HG03432 (cell line): ENCODE results near the gene RILPL1.
"Not testable (repeated sequence)": the region's sequence is repeated elsewhere in the genome, so short reads cannot be mapped to it uniquely, and the experiment has no call there.

Experiments
- ATAC-seq: cut with Tn5 transposase; IDR thresholded peaks from one replicate; pipeline ENCODE4 v1.9.1; 2021; ENCODE audit warnings: mild to moderate bottlenecking, moderate library complexity; ENCODE audit not compliant: unreplicated experiment

The RILPL1 gene

DNA sequence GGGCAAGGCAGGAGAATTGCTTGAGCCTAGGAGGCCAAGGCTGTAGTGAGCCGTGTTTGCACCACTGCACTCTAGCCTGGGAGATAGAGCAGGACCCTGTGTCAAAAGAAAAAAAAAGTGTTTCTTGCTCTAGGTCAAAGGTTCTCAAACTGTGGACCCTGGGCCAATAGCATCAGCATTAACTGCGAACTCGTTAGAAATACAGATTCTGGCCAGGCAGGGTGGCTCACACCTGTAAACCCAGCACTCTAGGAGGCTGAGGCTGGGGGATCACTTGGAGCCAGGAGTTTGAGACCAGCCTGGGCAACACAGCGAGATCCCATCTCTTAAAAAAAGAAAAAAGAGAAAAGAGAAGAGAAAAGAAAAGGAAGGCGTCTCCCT is 97.9 kb downstream of the RILPL1 start:
- ATAC-seq = no peak

DNA sequence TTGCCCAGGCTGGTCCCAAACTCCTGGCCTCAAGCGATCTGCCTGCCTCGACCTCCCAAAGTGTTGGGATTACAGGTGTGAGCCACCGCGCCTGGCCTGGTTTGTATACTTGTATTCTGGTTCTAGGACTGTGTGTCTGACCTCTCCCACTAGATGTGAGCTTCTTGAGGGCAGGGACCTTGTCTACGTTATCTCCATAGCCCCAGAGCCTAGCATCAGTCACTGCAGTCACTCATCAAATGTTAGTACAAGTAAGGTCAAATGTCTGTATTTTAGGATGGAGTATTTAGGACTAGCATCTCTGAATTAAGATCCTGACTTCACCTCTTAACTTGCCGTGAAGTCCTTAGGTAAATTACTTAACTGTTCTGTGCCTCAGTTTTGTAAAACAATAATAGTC is 99.9 kb downstream of the RILPL1 start:
- ATAC-seq = no peak

DNA sequence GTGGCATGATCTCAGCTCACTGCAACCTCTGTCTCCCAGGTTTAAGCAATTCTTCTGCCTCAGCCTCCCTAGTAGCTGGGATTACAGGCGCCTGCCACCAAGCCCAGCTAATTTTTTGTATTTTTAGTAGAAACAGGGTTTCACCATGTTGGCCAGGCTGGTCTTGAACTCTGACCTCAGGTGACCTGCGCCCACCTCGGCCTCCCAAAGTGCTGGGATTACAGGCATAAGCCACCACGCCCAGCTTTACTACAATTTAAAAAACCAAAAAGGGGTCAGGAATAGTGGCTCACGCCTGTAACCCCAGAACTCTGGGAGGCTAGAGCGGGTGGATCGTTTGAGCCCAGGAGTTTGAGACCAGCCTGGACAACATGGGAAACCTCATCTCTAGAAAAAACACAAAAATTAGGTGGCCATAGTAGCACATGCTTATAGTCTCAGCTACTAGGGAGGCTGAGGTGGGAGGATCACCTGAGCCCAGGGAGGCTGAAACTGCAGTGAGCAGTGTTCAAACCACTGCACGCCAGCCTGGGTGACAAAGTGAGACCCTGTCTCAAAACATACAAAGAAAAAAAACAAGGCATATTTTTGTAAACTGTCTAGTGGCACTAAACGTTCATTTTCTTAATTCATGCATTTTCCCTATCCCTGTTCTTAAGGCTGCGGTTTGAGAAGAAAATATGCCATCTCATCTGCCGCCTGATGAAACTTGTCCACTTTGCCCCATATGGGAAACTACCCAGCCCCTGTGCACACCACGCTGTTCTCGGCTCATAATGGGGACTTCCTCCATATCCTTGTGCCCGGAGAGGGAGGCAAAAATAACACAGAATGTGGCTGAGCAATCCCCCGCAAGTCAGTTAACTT is 101.3 kb downstream of the RILPL1 start:
- ATAC-seq = not testable (repeated sequence)

DNA sequence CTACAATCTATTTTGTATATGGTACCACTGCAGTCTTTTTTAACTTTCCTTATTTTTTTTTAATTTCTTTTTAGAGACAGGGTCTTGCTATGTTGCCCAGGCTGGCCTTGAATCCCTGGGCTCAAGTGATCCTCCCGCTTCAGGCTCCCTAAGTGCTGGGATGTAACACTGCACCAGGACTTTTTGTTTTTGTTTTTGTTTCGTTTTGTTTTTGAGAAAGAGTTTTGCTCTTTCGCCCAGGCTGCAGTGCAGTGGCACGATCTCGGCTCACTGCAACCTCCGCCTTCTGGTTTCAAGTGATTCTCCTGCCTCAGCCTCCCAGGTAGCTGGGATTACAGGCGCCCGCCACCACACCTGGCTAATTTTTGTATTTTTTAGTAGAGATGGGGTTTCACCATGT is 104.4 kb downstream of the RILPL1 start:
- not testable (repeated sequence) for ATAC-seq

DNA sequence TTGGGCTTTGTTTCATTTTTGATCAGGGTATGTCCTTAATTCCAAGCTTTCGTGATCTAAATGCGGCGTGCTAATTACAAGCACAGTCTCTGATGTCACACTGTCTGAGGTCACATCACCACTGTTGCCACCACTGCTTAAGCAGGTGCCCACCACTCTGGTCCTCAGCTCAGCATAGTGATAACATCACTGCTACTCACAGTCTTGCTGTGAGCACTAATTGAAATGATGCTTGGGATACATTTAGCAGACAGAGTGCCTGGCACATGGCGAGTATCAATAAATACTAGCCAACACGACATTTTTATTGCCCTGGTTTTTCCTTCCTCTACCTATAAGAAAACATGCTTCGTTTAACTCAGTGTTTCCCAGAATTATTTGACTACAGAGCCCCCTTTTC is 104.9 kb downstream of the RILPL1 start:
- ATAC-seq = no peak

DNA sequence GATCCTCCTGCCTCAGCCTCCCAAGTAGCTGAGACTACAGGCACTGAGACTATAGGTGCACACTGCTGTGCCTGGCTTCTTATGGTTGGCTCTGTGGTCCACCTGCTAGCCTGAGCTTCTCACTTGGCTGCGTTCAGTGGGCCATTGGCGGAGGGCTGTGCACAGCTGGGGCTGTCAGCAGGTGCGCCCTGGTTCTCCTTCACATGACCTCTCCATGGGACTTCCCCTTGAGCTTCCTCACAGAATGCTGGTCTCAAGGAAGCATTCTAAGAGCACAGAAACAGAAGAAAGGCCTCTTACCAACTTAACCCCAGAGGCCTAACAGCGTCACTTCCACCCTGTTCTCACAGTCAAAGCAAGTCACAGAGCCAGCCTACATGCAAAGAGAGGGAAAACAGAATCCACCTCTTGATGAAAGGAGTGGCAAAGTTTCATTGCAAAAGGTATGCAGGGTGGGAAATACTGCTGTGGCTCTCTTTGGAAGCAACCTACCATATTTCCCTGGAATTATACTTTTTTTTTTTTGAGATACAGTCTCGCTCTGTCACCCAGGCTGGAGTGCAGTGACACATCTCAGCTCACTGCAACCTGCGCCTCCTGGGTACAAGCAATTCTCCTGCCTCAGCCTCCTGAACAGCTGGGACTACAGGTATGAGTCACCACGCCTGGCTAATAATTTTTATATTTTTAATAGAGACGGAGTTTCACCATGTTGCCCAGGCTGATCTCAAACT is 106.3 kb downstream of the RILPL1 start:
- peak; percentile 94 for ATAC-seq

DNA sequence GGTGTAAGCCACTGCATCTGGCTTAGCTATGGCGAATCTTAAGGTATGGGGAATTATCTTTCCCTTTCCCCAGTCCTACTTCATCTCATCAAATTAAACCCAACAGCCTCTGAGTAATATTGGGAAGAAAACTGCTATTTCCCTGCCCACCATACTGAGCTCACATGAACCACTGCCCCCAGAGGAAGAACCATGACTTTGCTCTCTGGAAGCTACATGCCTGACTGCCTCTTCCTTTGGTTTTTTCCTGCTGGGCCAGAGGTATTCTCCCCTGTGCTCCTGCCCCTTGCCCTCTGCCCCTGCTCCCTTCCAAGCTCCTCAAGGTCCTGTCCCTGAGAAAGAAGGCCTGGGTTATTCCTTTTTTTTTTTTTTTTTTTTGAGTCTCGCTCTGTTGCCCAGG is 112.2 kb downstream of the RILPL1 start:
- no peak for ATAC-seq
